Spleen (tissue), 7 donors: ENCODE measurements around the gene EXOC4.

Experiments used
- POLR2A ChIP-seq, 3 donors: fragments of 450-650 bp; IDR thresholded peaks; one replicate each; pipeline ENCODE4 v1.5.1; 2017; ENCODE audit warnings: antibody characterized with exemption in 3 of 3, mild to moderate bottlenecking in 1 of 3
- POLR2AphosphoS5 ChIP-seq, 3 donors: sonication (generic); formaldehyde crosslinking; IDR thresholded peaks; one replicate each; pipeline ENCODE4 v1.5.1; 2017; ENCODE audit warnings: antibody characterized with exemption in 3 of 3
- TF ChIP-seq, protein P1 (sequence below), 11 experiments: fragments of 200-600 bp in 7 of 11; fragments of 450-650 bp in 4 of 11; sonication (generic) in 4 of 11; IDR thresholded peaks in 8 of 11; conservative IDR thresholded peaks in 3 of 11; 1 replicate in 7 of 11; 2 replicates in 4 of 11; pipeline versions ENCODE4 v1.4.0 to v1.8.0; 2016 to 2021; ENCODE audit warnings: antibody characterized with exemption in 11 of 11, inconsistent platforms in 4 of 11, mild to moderate bottlenecking in 1 of 11
- donor health status: DM: no; HTN: no; CAD: no; lungs with moderate emphysema.
- donor health status: DM: no; HTN: no; CAD: no.
- donor health status: DM: no; HTN: no; CAD: no.

DNA sequence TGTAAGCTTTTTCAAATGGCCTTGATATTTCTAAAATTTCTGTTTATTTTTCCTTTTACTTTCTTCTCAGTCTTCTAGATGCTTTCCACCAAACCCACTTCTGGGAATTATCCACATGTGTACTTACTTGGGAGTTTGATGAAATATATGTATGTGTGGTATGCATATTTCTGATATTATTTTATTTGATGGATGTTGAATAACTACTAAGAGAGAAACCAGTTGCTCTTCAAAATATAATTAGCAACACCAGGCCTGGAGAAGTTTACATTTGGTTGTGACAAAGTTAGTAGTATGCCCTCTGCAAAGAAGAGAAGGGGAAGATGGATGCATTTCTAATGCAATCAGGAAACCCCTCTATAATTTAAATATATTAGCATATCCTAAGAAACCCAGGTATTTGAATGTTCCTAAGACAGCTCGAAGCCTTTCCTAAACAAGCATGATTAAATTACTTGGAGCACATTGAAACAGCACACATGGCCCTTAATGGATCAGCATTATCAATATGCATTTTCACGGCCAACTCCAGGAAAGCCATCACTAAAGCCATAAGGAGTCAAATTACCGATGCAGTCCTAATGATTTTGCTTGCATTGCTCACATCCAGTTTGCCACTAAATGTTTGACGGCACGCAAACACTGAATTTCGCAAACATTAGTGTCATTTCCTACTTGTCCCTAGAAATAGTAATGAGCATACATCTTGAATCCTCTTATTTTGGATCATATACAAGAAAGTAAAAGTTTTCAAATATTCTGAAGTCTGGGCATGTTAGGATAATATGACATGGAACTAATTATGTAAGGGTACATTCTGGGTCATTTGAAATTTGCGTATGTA is 393.8 kb downstream of the EXOC4 start:
- TF ChIP-seq POLR2AphosphoS5 (IDR thresholded peaks at IDR 0.05) = no peak
- TF ChIP-seq POLR2A (IDR thresholded peaks at IDR 0.05) = no peak
- TF ChIP-seq, protein P1, sequence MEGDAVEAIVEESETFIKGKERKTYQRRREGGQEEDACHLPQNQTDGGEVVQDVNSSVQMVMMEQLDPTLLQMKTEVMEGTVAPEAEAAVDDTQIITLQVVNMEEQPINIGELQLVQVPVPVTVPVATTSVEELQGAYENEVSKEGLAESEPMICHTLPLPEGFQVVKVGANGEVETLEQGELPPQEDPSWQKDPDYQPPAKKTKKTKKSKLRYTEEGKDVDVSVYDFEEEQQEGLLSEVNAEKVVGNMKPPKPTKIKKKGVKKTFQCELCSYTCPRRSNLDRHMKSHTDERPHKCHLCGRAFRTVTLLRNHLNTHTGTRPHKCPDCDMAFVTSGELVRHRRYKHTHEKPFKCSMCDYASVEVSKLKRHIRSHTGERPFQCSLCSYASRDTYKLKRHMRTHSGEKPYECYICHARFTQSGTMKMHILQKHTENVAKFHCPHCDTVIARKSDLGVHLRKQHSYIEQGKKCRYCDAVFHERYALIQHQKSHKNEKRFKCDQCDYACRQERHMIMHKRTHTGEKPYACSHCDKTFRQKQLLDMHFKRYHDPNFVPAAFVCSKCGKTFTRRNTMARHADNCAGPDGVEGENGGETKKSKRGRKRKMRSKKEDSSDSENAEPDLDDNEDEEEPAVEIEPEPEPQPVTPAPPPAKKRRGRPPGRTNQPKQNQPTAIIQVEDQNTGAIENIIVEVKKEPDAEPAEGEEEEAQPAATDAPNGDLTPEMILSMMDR (IDR thresholded peaks at IDR 0.05 in 8 of 11, conservative IDR thresholded peaks at IDR 0.05 in 3 of 11) = no peak
